ENCODE measurements around the gene WDR37. TPM values are rescaled to one million over a fixed set of nuclear protein-coding genes. Genes with fewer than 3 reads are reported as not detected.

The WDR37 gene
- polyA plus RNA-seq, 1 of the 3 experiments (the other 2 are of a cell fraction), result 11.9 TPM

DNA sequence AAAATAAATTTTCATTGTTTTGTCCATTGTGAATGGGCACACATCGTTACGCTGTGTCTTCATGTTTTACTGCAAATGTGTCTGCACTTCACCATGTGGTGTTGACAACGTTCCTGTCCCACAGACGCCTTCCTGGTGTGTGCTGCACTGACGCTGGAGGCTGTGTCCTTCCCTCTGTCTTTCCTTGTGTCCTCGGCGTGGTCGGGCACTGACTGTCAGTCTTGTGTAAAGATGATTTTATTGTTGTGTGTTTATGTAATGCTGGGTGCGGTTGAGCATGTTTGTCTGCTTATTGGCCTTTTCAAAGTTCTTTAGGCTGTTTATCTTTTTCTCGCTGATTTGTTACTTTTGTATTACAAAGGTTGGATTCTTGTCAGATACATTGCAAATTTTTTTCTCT lies 48.6 kb upstream of the WDR37 start (continued):
- TF ChIP-seq EZH2phosphoT487 (IDR thresholded peaks at IDR 0.05; ENCODE audit: borderline replicate concordance, low read depth) (no peak), RCOR1 (IDR thresholded peaks at IDR 0.05; ENCODE audit: low read length) (no peak)

DNA sequence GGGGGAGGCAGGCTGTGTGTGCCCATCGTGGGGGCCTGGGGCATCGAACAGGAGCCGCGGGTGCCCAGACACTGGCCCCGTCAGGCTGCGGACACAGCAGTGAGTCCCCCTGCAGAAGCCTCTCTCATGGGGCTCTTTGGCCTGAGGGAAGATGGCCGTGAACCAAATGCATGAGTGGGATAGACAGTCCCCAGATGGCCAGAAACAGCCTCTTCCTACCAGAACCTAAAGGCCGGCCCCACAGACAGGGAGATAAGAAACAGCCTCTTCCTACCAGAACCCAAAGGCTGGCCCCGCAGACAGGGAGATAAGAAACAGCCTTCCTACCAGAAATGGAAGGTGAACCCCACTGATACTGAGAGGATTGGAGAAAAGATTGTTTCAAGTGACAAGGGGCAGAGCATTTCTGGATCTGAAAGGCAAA lies 47.1 kb upstream of the WDR37 start:
- WGBS (ENCODE audit: low lambda C conversion rate), result 66% methylated on average over 6 of the region's 9 CpGs
- Histone ChIP-seq H3K4me3 (ENCODE audit: low read depth in 2 of 2, low read length in 1 of 2) (no peak overlapping the region), H3K4me1 (ENCODE audit: control insufficient read depth in 1 of 2, insufficient read depth in 2 of 2, low read depth in 1 of 2, low read length in 1 of 2) (peaks cover 0 to 15% of the 10 kb centered on the region in 2 experiments; a peak in 1 of 4 replicates), H3K79me2 (ENCODE audit: insufficient read depth) (peaks cover 24% of the 10 kb centered on the region), H3F3A (replicated peaks; ENCODE audit: insufficient read depth) (peaks cover 3% of the 10 kb centered on the region), H3K9me2 (no peaks in the 10 kb centered on the region), H3K27ac (ENCODE audit: low read depth in 2 of 2, low read length in 1 of 2) (peak overlapping the region in 1 of 2 experiments; percentile 92; a peak in 2 of 4 replicates), H4K20me1 (ENCODE audit: insufficient read depth) (peaks cover 8% of the 10 kb centered on the region; the same call in 1 of the 2 replicates), H3K4me2 (no peak overlapping the region), H3K9ac (no peak overlapping the region), H3K9me3 (no peaks in the 10 kb centered on the region), H2AFZ (ENCODE audit: low read depth) (no peak overlapping the region), H3K27me3 (ENCODE audit: insufficient read depth) (no peaks in the 10 kb centered on the region), H3K36me3 (replicated peaks in 1 of 2; ENCODE audit: control insufficient read depth in 1 of 2, insufficient read depth in 2 of 2, low read length in 1 of 2) (peaks cover 76 to 86% of the 10 kb centered on the region in 2 experiments)
- ChIA-PET CTCF (no interaction called here), POLR2A (interaction anchor here (1.0 kb wide), 2 partner anchors 21 to 40 kb away, joined by 3 to 4 read pairs; partner anchors contain the start of genes GTPBP4 and IDI1)
- DNase-seq, result peak; percentile 91
- TF ChIP-seq MEF2A (IDR thresholded peaks at IDR 0.05; ENCODE audit: borderline replicate concordance, low read depth), result no peak
- peak in 1 of 2 experiments; percentile 89; a peak in 2 of 4 replicates for TF ChIP-seq EP300 (IDR thresholded peaks at IDR 0.05; ENCODE audit: borderline replicate concordance in 1 of 2, low read depth in 1 of 2, low read length in 1 of 2)
- no peak for TF ChIP-seq SMC3 (IDR thresholded peaks at IDR 0.05; ENCODE audit: low read depth, low read length)
- TF ChIP-seq, protein P1, sequence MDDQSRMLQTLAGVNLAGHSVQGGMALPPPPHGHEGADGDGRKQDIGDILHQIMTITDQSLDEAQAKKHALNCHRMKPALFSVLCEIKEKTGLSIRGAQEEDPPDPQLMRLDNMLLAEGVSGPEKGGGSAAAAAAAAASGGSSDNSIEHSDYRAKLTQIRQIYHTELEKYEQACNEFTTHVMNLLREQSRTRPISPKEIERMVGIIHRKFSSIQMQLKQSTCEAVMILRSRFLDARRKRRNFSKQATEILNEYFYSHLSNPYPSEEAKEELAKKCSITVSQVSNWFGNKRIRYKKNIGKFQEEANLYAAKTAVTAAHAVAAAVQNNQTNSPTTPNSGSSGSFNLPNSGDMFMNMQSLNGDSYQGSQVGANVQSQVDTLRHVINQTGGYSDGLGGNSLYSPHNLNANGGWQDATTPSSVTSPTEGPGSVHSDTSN (IDR thresholded peaks at IDR 0.05), result no peak
- TF ChIP-seq, protein P2, sequence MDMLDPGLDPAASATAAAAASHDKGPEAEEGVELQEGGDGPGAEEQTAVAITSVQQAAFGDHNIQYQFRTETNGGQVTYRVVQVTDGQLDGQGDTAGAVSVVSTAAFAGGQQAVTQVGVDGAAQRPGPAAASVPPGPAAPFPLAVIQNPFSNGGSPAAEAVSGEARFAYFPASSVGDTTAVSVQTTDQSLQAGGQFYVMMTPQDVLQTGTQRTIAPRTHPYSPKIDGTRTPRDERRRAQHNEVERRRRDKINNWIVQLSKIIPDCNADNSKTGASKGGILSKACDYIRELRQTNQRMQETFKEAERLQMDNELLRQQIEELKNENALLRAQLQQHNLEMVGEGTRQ (IDR thresholded peaks at IDR 0.05; ENCODE audit: borderline replicate concordance, low read depth, low read length), result no peak
- TF ChIP-seq CHD2 (IDR thresholded peaks at IDR 0.05; ENCODE audit: low read length, partially characterized antibody), result peak; percentile 65
- TF ChIP-seq FOSL2 (IDR thresholded peaks at IDR 0.05; ENCODE audit: borderline replicate concordance, low read depth), result no peak
- TF ChIP-seq NFIC (IDR thresholded peaks at IDR 0.05; ENCODE audit: borderline replicate concordance), result no peak
- TF ChIP-seq TEAD4 (IDR thresholded peaks at IDR 0.05; ENCODE audit: borderline replicate concordance, insufficient read depth), result no peak
- TF ChIP-seq USF1 (IDR thresholded peaks at IDR 0.05; ENCODE audit: borderline replicate concordance, low read depth), result no peak
- no peak for TF ChIP-seq YY1 (IDR thresholded peaks at IDR 0.05; ENCODE audit: low read depth)
- TF ChIP-seq NRF1 (IDR thresholded peaks at IDR 0.05; ENCODE audit: low read depth, low read length), result no peak
- no peak for TF ChIP-seq CTCF (IDR thresholded peaks at IDR 0.05)
- TF ChIP-seq IRF3 (IDR thresholded peaks at IDR 0.05; ENCODE audit: low read depth, low read length), result no peak
- 0 out of 2 replicates have a peak, but pooled peaks have one; percentile 9 for TF ChIP-seq RAD21 (IDR thresholded peaks at IDR 0.05; ENCODE audit: low read length)
- no peak for TF ChIP-seq POLR2AphosphoS5 (IDR thresholded peaks at IDR 0.05; ENCODE audit: low read depth, low read length)
- TF ChIP-seq RFX5 (IDR thresholded peaks at IDR 0.05; ENCODE audit: low read length), result no peak
- no peak for TF ChIP-seq JUND (IDR thresholded peaks at IDR 0.05)
- TF ChIP-seq GABPA (IDR thresholded peaks at IDR 0.05; ENCODE audit: low read depth), result no peak
- peak; percentile 63; the same call in 1 of the 2 replicates for TF ChIP-seq MXI1 (IDR thresholded peaks at IDR 0.05; ENCODE audit: low read depth, low read length)
- peak; percentile 51; the same call in 1 of the 2 replicates for TF ChIP-seq RCOR1 (IDR thresholded peaks at IDR 0.05; ENCODE audit: low read length)
- TF ChIP-seq FOXJ3 (CRISPR knock-in tag; IDR thresholded peaks at IDR 0.05), result peak; percentile 71
- no peak for TF ChIP-seq ZBTB33 (IDR thresholded peaks at IDR 0.05; ENCODE audit: borderline replicate concordance, low read depth)
- TF ChIP-seq EZH2phosphoT487 (IDR thresholded peaks at IDR 0.05; ENCODE audit: borderline replicate concordance, low read depth), result no peak
